H1 (cell line): ENCODE results near the gene RNF135.

Source experiments
- CREB1 ChIP-seq: IDR thresholded peaks from 2 replicates; pipeline ENCODE4 v1.6.1; 2012; ENCODE audit warnings: inconsistent platforms
- CTCF ChIP-seq, 3 experiments: IDR thresholded peaks; 1 replicate in 2 of 3; 2 replicates in 1 of 3; pipeline versions ENCODE4 v1.5.1 to v1.6.1; 2011; ENCODE audit warnings: low read length in 3 of 3, mild to moderate bottlenecking in 3 of 3, inconsistent platforms in 2 of 3, low read depth in 1 of 3, moderate library complexity in 1 of 3; ENCODE audit not compliant: insufficient read depth in 1 of 3; ENCODE audit errors: control extremely low read depth in 1 of 3
- JUN ChIP-seq: IDR thresholded peaks from 2 replicates; pipeline ENCODE4 v1.6.1; 2011; ENCODE audit warnings: low read depth, mild to moderate bottlenecking, improper control_type of control experiment, low read length
- POLR2A ChIP-seq, 2 experiments: IDR thresholded peaks; 1 replicate in 1 of 2; 2 replicates in 1 of 2; pipeline ENCODE4 v1.6.1; 2011; ENCODE audit warnings: low read depth in 2 of 2, low read length in 2 of 2, mild to moderate bottlenecking in 2 of 2; ENCODE audit errors: control extremely low read depth in 1 of 2
- POLR2AphosphoS5 ChIP-seq: IDR thresholded peaks from 2 replicates; pipeline ENCODE4 v1.6.1; 2011; ENCODE audit warnings: low read depth, low read length
- RFX5 ChIP-seq: IDR thresholded peaks from 2 replicates; pipeline ENCODE4 v1.6.1; 2011; ENCODE audit warnings: low read depth, low read length, improper control_type of control experiment, borderline replicate concordance
- SUZ12 ChIP-seq: fragments of 200-600 bp; sonication (generic); IDR thresholded peaks from 2 replicates; pipeline ENCODE4 v1.6.1; 2012; ENCODE audit warnings: mild to moderate bottlenecking, inconsistent platforms, low read length, moderate library complexity, mixed read lengths
- TAF1 ChIP-seq: IDR thresholded peaks from 2 replicates; pipeline ENCODE4 v1.6.1; 2011; ENCODE audit warnings: mild to moderate bottlenecking, low read depth, low read length
- TCF12 ChIP-seq: IDR thresholded peaks from 2 replicates; pipeline ENCODE4 v1.6.1; 2011; ENCODE audit warnings: low read depth, mild to moderate bottlenecking, low read length
- ZNF274 ChIP-seq: IDR thresholded peaks from 2 replicates; pipeline ENCODE4 v1.7.0; 2012; ENCODE audit warnings: low read length, borderline replicate concordance; ENCODE audit errors: extremely low read depth

DNA sequence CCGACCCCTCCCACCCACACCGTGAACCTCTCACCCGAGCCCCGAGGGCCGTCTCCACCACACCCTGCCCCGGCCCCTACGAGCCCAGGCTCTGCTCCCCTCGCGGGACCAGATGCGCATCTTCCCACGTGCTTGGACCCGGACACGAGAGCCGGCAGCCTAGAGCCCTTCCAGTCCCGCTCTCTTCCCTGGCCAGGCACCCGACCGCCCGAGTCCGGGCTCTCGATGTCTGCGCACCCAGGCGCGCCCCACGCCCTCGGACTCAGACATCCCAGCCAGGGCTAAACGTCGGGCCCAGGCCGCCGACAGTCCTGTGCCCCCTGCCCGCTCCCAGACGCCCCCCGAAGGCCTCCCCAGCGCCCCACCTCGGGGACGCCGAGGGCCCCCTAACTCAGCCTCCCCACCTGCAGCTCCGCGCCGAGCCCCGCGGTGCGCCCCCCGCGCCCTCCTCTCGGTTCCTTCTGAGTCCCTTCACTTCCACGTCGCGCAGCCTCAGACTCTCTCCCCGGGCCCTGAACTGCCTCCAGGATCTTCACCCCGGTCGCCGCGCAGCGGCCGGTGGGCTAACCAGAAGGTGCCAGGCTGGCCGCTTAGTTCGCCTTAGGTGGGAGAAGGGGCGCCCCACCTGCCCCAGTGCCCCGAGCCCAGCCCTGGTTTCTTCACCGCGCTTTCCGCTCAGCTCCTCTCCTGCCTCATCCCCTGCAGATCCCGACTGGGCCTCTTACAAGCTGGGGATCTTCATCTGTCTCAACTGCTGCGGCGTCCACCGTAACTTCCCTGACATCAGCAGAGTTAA is 48.4 kb upstream of the RNF135 start:
- TF ChIP-seq POLR2AphosphoS5 (no peak), POLR2A (IDR thresholded peaks at IDR 0.05; ENCODE audit: control extremely low read depth in 1 of 2, low read depth in 2 of 2, low read length in 2 of 2) (no peak), CREB1 (no peak), CTCF (IDR thresholded peaks at IDR 0.05; ENCODE audit: control extremely low read depth in 1 of 3, insufficient read depth in 1 of 3, low read depth in 1 of 3, low read length in 3 of 3) (no peak), TCF12 (no peak), ZNF274 (no peak), JUN (no peak), RFX5 (no peak), SUZ12 (peak; percentile 89), TAF1 (no peak)
